Esophagus muscularis mucosa (tissue), 4 donors: Measurements from ENCODE around the gene KRT33A.

Experiments
- CTCF ChIP-seq, 3 experiments: fragments of 200-600 bp in 2 of 3; fragments of 450-650 bp in 1 of 3; sonication (generic) in 2 of 3; IDR thresholded peaks; one replicate each; pipeline ENCODE4 v1.5.1; 2017 to 2019; ENCODE audit warnings: antibody characterized with exemption in 3 of 3, mild to moderate bottlenecking in 2 of 3, moderate library complexity in 1 of 3
- EP300 ChIP-seq: sonication (generic); formaldehyde crosslinking; IDR thresholded peaks from one replicate; pipeline ENCODE4 v1.6.1; 2017; ENCODE audit warnings: antibody characterized with exemption
- POLR2A ChIP-seq: fragments of 450-650 bp; IDR thresholded peaks from one replicate; pipeline ENCODE4 v1.6.1; 2017; ENCODE audit warnings: antibody characterized with exemption, moderate library complexity, mild to moderate bottlenecking, low read depth
- POLR2AphosphoS5 ChIP-seq, 2 donors: sonication (generic); formaldehyde crosslinking; IDR thresholded peaks; one replicate each; pipeline ENCODE4 v1.6.1; 2017; ENCODE audit warnings: antibody characterized with exemption in 2 of 2

GRCh38 chr17:41331606-41332005 lies 19.0 kb downstream of the KRT33A start:
- TF ChIP-seq CTCF (IDR thresholded peaks at IDR 0.05) (no peak), POLR2A (no peak), EP300 (no peak), POLR2AphosphoS5 (IDR thresholded peaks at IDR 0.05) (no peak)
